Smooth muscle cell (in vitro differentiated cells): ENCODE measurements around the gene PCED1B. TPM values are rescaled to one million over a fixed set of nuclear protein-coding genes. Genes with fewer than 3 reads are reported as not detected.
"Not testable (repeated sequence)": the region's sequence is repeated elsewhere in the genome, so short reads cannot be mapped to it uniquely, and the experiment has no call there.

Source experiments
- DNase-seq: peaks from one replicate; lab custom pipeline; 2025; ENCODE audit not compliant: unreplicated experiment; lab: John Stamatoyannopoulos, UW
- H2AFZ ChIP-seq: fragments of 200-600 bp; sonication (generic); 2 replicates; pipeline ENCODE4 v1.6.0; 2016; ENCODE audit warnings: antibody characterized with exemption, low read depth, mild to moderate bottlenecking
- H3F3A ChIP-seq: fragments of 200-600 bp; sonication (generic); 2 replicates; pipeline ENCODE4 v1.6.0; 2017; ENCODE audit warnings: antibody characterized with exemption, low read depth
- H3K27ac ChIP-seq: fragments of 200-600 bp; sonication (generic); 2 replicates; pipeline ENCODE4 v1.5.1; 2016; ENCODE audit warnings: low read depth, mild to moderate bottlenecking
- H3K27me3 ChIP-seq: fragments of 200-600 bp; sonication (generic); 2 replicates; pipeline ENCODE4 v1.6.1; 2016; ENCODE audit warnings: low read depth, mild to moderate bottlenecking
- H3K36me3 ChIP-seq: fragments of 200-600 bp; sonication (generic); 2 replicates; pipeline ENCODE4 v1.5.1; 2016; ENCODE audit warnings: low read depth
- H3K4me1 ChIP-seq: fragments of 200-600 bp; sonication (generic); 2 replicates; pipeline ENCODE4 v1.5.1; 2016; ENCODE audit warnings: low read depth
- H3K4me2 ChIP-seq: fragments of 200-600 bp; sonication (generic); 2 replicates; pipeline ENCODE4 v1.6.0; 2016; ENCODE audit warnings: mild to moderate bottlenecking
- H3K4me3 ChIP-seq: fragments of 200-600 bp; sonication (generic); 2 replicates; pipeline ENCODE4 v1.5.1; 2016; ENCODE audit warnings: mild to moderate bottlenecking
- H3K79me2 ChIP-seq: fragments of 200-600 bp; sonication (generic); 2 replicates; pipeline ENCODE4 v1.6.0; 2016; ENCODE audit warnings: low read depth, mild to moderate bottlenecking
- H3K9ac ChIP-seq: fragments of 200-600 bp; sonication (generic); 2 replicates; pipeline ENCODE4 v1.6.0; 2016; ENCODE audit warnings: low read depth
- H3K9me3 ChIP-seq: fragments of 200-600 bp; sonication (generic); replicated peaks from 2 replicates; pipeline ENCODE4 v1.5.1; 2016; ENCODE audit warnings: low read depth
- H4K20me1 ChIP-seq: fragments of 200-600 bp; sonication (generic); 2 replicates; pipeline ENCODE4 v1.6.0; 2016; ENCODE audit warnings: low read depth
- CTCF ChIP-seq: fragments of 200-600 bp; sonication (generic); IDR thresholded peaks from 2 replicates; pipeline ENCODE4 v1.5.1; 2017; ENCODE audit warnings: borderline replicate concordance, mild to moderate bottlenecking, antibody characterized with exemption; ENCODE audit not compliant: insufficient read depth, poor library complexity, severe bottlenecking
- WGBS: methylation state at CpG from one replicate; pipeline ENCODE4 v1.1.7; 2016; ENCODE audit warnings: low lambda C conversion rate; 5-methylcytosine and 5-hydroxymethylcytosine counted together
- polyA plus RNA-seq: library from polyadenylated mRNA; unstranded; fragments of >200 nt; fragmentation: Nextera tagmentation; extraction: Ambion mirVana; gene quantifications from 2 replicates; pipeline ENCODE4 v1.2.1, GENCODE V29; 2016
- total RNA-seq: library from RNA; depleted of rRNA; stranded (reverse); fragments of >200 nt; gene quantifications from 2 replicates; pipeline ENCODE4 v1.2.3, GENCODE V29; 2014

The PCED1B gene
- total and polyA plus RNA-seq, 2 experiments from 2014 or later = 2.7 to 3.5 TPM

GRCh38 chr12:47178014-47178413, 98.6 kb downstream of the PCED1B start:
- Histone ChIP-seq H3K4me3 (no peak overlapping the region), H3K27me3 (no peaks in the 10 kb centered on the region), H3K4me2 (no peak overlapping the region), H3K9ac (no peak overlapping the region), H4K20me1 (no peaks in the 10 kb centered on the region), H3K9me3 (no peaks in the 10 kb centered on the region), H3K79me2 (no peaks in the 10 kb centered on the region), H3K36me3 (no peaks in the 10 kb centered on the region), H3K4me1 (no peaks in the 10 kb centered on the region), H3K27ac (no peak overlapping the region), H3F3A (no peaks in the 10 kb centered on the region), H2AFZ (no peak overlapping the region)
- DNase-seq = no peak
- no peak for TF ChIP-seq CTCF
- WGBS = 91% methylated on average over 3 of the region's 3 CpGs

DNA sequence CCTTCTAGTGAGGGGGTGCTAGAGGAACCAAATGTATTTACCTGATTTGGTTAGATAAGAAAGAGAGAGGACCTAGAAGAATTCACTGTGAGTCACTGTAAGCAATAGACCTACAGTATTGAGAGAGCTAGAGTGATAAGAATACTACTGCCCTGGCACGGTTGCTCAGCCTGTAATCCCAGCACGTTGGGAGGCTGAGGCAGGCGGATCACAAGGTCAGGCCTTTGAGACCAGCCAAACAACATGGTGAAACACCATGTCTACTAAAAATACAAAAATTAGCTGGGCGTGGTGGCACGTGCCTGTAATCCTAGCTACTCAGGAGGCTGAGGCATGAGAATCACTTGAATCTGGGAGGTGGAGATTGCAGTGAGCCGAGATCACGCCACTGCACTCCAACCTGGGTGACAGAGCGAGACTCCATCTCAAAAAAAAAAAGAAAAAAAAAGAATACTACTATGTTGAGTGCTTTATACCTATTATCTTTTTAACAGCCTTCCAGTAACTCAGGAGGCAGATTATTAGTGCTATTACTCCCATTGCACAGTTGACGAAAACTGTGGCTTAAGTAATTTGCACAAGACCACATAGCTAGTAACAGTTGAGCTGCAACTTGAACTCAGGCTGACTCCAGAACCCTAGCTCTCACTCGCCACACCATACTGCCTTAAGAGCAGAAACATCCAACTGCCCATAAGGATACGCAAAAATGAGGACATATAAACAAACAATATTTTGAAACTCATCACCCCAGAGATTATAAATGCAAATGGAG, 102.9 kb downstream of the PCED1B start:
- not testable (repeated sequence) for DNase-seq, H3K36me3 ChIP-seq, H3K27ac ChIP-seq, H3K79me2 ChIP-seq, H2AFZ ChIP-seq, H4K20me1 ChIP-seq, H3K27me3 ChIP-seq, H3F3A ChIP-seq, H3K4me2 ChIP-seq, H3K4me1 ChIP-seq, H3K4me3 ChIP-seq, H3K9me3 ChIP-seq, H3K9ac ChIP-seq
- WGBS = 78% methylated on average over 11 of the region's 11 CpGs

- Histone ChIP-seq H3F3A (no peaks in the 10 kb centered on the region), H3K9me3 (no peaks in the 10 kb centered on the region), H3K4me1 (no peaks in the 10 kb centered on the region), H3K27ac (no peak overlapping the region), H2AFZ (no peak overlapping the region), H3K4me2 (no peak overlapping the region), H3K4me3 (no peak overlapping the region), H3K9ac (no peak overlapping the region), H3K36me3 (no peaks in the 10 kb centered on the region), H4K20me1 (no peaks in the 10 kb centered on the region), H3K79me2 (no peaks in the 10 kb centered on the region), H3K27me3 (no peaks in the 10 kb centered on the region)
- no peak for DNase-seq
- TF ChIP-seq CTCF = no peak
- WGBS = 83% methylated on average over 3 of the region's 3 CpGs
Observed at GRCh38 chr12:47184229-47184628, 104.8 kb downstream of the PCED1B start.

DNA sequence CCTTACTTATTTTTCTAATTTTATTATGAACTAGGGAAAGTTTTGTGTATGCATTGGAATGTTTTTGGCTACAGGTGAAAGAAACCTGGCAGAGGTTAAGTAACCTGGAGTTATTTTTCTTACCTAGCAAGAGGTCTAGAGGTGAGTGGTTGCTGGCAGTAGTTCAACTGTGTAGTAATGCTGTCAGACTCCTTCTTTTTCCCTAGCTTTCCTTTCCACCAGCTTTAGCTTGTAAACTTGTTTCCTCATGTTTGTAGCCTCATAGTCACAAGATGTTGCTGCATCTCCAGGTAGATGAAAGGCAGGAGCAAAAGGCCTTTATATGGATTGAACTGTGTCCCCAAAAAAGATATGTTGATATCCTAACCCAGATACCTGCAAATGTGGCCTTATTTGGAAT, 105.4 kb downstream of the PCED1B start:
- H2AFZ ChIP-seq = no peak overlapping the region
- no peak for DNase-seq
- no peaks in the 10 kb centered on the region for H3K27me3 ChIP-seq
- no peaks in the 10 kb centered on the region for H3F3A ChIP-seq
- no peak overlapping the region for H3K27ac ChIP-seq
- H3K36me3 ChIP-seq = no peaks in the 10 kb centered on the region
- no peak overlapping the region for H3K4me3 ChIP-seq
- H3K9ac ChIP-seq = no peak overlapping the region
- no peak overlapping the region for H3K4me2 ChIP-seq
- TF ChIP-seq CTCF = no peak
- H3K9me3 ChIP-seq = no peaks in the 10 kb centered on the region
- no peaks in the 10 kb centered on the region for H3K79me2 ChIP-seq
- H3K4me1 ChIP-seq = no peaks in the 10 kb centered on the region
- no peaks in the 10 kb centered on the region for H4K20me1 ChIP-seq
